Common myeloid progenitor, CD34-positive (primary cell): ENCODE results near the gene CYP4A22.
"Not testable (repeated sequence)": the region's sequence is repeated elsewhere in the genome, so short reads cannot be mapped to it uniquely, and the experiment has no call there.

Source experiments
- CTCF ChIA-PET: fragments of 350-600 bp; sonication (Branson Sonifier 250); formaldehyde crosslinking; loops from one replicate; lab custom pipeline; 2021; ENCODE audit warnings: antibody characterized with exemption; lab: Charles Lee
- POLR2A ChIA-PET: fragments of 350-600 bp; sonication (Branson Sonifier 250); formaldehyde crosslinking; loops from one replicate; lab custom pipeline; 2021; ENCODE audit warnings: antibody characterized with exemption; lab: Charles Lee
- DNase-seq, 3 donors: peaks; one replicate each; pipeline versions ENCODE4 v3.0.0 to v3.0.0-alpha.2; 2013
- H3K27ac ChIP-seq, 2 experiments: 1 replicate in 1 of 2; 2 replicates in 1 of 2; pipeline ENCODE4 v1.7.0; 2013; ENCODE audit warnings: inconsistent platforms in 2 of 2, low read length in 2 of 2, mild to moderate bottlenecking in 2 of 2, low read depth in 1 of 2, moderate library complexity in 1 of 2; ENCODE audit not compliant: severe bottlenecking in 2 of 2, insufficient read depth in 1 of 2, poor library complexity in 1 of 2
- H3K27me3 ChIP-seq, 5 experiments: replicated peaks in 2 of 5; 1 replicate in 3 of 5; 2 replicates in 2 of 5; pipeline versions ENCODE4 v1.6.1 to v1.7.0; 2013; ENCODE audit warnings: low read length in 4 of 5, mild to moderate bottlenecking in 2 of 5, moderate library complexity in 2 of 5, inconsistent platforms in 1 of 5; ENCODE audit not compliant: insufficient read depth in 5 of 5, control insufficient read depth in 4 of 5
- H3K36me3 ChIP-seq, 4 experiments: 1 replicate in 2 of 4; 2 replicates in 2 of 4; pipeline versions ENCODE4 v1.6.1 to v1.7.0; 2013; ENCODE audit warnings: low read length in 3 of 4, control low read depth in 1 of 4, mild to moderate bottlenecking in 1 of 4; ENCODE audit not compliant: control insufficient read depth in 4 of 4, insufficient read depth in 4 of 4
- H3K4me1 ChIP-seq, 4 experiments: 1 replicate in 3 of 4; 2 replicates in 1 of 4; pipeline versions ENCODE4 v1.6.1 to v1.7.1; 2013; ENCODE audit warnings: low read length in 3 of 4, mild to moderate bottlenecking in 3 of 4, control low read depth in 1 of 4, inconsistent platforms in 1 of 4, moderate library complexity in 1 of 4; ENCODE audit not compliant: control insufficient read depth in 4 of 4, insufficient read depth in 4 of 4; ENCODE audit errors: control extremely low read depth in 1 of 4
- H3K4me3 ChIP-seq, 7 experiments: 1 replicate in 4 of 7; 2 replicates in 3 of 7; pipeline versions ENCODE4 v1.5.1 to v1.7.0; 2013; ENCODE audit warnings: mild to moderate bottlenecking in 7 of 7, low read length in 6 of 7, moderate library complexity in 6 of 7, inconsistent platforms in 2 of 7, low read depth in 2 of 7, control low read depth in 1 of 7; ENCODE audit not compliant: insufficient read depth in 4 of 7, control insufficient read depth in 1 of 7; ENCODE audit errors: extremely low read depth in 1 of 7
- H3K9me3 ChIP-seq, 5 experiments: 1 replicate in 4 of 5; 2 replicates in 1 of 5; pipeline versions ENCODE4 v1.6.1 to v1.7.1; 2013; ENCODE audit warnings: low read length in 4 of 5, mild to moderate bottlenecking in 2 of 5, inconsistent platforms in 1 of 5, low read depth in 1 of 5, moderate library complexity in 1 of 5; ENCODE audit not compliant: control insufficient read depth in 4 of 5, insufficient read depth in 2 of 5; ENCODE audit errors: control extremely low read depth in 1 of 5
- WGBS: methylation state at CpG from one replicate; pipeline ENCODE4 v1.1.5; 2013; ENCODE audit not compliant: insufficient coverage; 5-methylcytosine and 5-hydroxymethylcytosine counted together

CYP4A22 gene

DNA sequence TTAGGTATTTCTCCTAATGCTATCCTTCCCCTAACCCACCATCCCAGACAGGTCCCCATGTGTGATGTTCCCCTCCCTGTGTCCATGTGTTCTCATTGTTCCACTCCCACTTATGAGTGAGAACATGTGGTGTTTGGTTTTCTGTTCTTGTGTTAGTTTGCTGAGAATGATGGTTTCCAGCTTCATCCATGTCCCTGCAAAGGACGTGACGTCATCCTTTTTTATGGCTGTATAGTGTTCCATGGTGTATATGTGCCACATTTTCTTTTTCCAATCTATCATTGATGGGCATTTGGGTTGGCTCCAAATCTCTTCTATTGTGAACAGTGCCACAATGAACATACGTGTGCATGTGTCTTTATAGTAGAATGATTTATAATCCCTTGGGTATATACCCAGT lies 4.6 kb upstream of the CYP4A22 start:
- H3K27ac ChIP-seq, H3K9me3 ChIP-seq, H3K4me1 ChIP-seq, H3K36me3 ChIP-seq, DNase-seq, POLR2A ChIA-PET, H3K27me3 ChIP-seq, H3K4me3 ChIP-seq, CTCF ChIA-PET: not testable (repeated sequence)
- WGBS: no CpG with 5 or more reads among the region's 3 CpGs

GRCh38 chr1:47137925-47138615 lies 829 bp downstream of the CYP4A22 start:
- H3K27ac ChIP-seq: no peak overlapping the region
- H3K9me3 ChIP-seq: no peaks in the 10 kb centered on the region
- H3K4me1 ChIP-seq: no peaks in the 10 kb centered on the region
- ChIA-PET POLR2A (no interaction called here), CTCF (no interaction called here)
- H3K27me3 ChIP-seq: no peaks in the 10 kb centered on the region
- 96% methylated on average over 5 of the region's 5 CpGs for WGBS
- no peaks in the 10 kb centered on the region for H3K36me3 ChIP-seq
- DNase-seq: no peak
- no peak overlapping the region for H3K4me3 ChIP-seq

DNA sequence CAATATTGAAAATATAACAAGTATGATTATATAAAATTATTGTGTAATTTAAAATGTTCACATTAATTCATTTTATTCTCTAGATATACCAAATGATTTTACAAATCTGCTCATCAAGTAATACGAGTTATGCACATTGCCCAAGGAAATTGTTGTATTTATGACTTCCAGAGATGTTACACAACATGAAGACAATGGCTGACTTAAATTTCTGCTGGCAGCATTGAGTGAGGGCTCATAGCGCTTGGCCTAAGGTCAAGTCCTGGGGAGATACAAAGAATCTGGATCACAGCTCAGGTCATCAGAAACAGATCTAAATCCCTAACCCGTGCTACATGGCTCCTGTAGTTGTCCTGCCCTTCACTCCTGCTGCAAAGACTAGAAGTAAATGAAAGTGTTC lies 3.1 kb downstream of the CYP4A22 start:
- DNase-seq, POLR2A ChIA-PET, H3K4me3 ChIP-seq, CTCF ChIA-PET, H3K27me3 ChIP-seq, H3K4me1 ChIP-seq, H3K27ac ChIP-seq, H3K9me3 ChIP-seq, H3K36me3 ChIP-seq: not testable (repeated sequence)
- WGBS: 90% methylated on average over 3 of the region's 3 CpGs

DNA sequence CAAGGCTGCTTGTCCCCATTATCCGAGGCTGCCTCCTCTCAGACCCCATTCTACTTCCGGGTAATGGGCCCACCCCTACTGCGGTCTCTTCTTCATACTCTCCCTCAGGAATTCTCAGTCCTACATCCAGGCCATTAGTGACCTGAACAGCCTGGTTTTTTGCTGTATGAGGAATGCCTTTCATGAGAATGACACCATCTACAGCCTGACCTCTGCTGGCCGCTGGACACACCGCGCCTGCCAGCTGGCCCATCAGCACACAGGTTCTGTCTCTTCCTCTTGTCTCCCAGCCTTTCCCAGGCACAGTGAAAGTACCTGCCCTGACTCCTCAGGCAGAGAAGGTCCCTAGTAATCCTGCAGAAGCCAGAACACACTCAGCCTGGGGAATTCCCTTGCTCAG lies 6.4 kb downstream of the CYP4A22 start:
- DNase-seq, H3K4me1 ChIP-seq, POLR2A ChIA-PET, H3K4me3 ChIP-seq, H3K9me3 ChIP-seq, H3K27ac ChIP-seq, H3K36me3 ChIP-seq, CTCF ChIA-PET, H3K27me3 ChIP-seq: not testable (repeated sequence)
- WGBS: 86% methylated on average over 2 of the region's 6 CpGs

GRCh38 chr1:47146495-47146894 lies 9.3 kb downstream of the CYP4A22 start:
- H3K36me3 ChIP-seq, H3K4me3 ChIP-seq, H3K4me1 ChIP-seq, H3K27ac ChIP-seq, H3K9me3 ChIP-seq, CTCF ChIA-PET, POLR2A ChIA-PET, DNase-seq, H3K27me3 ChIP-seq: not testable (repeated sequence)
- WGBS: no CpG with 5 or more reads among the region's 1 CpG

DNA sequence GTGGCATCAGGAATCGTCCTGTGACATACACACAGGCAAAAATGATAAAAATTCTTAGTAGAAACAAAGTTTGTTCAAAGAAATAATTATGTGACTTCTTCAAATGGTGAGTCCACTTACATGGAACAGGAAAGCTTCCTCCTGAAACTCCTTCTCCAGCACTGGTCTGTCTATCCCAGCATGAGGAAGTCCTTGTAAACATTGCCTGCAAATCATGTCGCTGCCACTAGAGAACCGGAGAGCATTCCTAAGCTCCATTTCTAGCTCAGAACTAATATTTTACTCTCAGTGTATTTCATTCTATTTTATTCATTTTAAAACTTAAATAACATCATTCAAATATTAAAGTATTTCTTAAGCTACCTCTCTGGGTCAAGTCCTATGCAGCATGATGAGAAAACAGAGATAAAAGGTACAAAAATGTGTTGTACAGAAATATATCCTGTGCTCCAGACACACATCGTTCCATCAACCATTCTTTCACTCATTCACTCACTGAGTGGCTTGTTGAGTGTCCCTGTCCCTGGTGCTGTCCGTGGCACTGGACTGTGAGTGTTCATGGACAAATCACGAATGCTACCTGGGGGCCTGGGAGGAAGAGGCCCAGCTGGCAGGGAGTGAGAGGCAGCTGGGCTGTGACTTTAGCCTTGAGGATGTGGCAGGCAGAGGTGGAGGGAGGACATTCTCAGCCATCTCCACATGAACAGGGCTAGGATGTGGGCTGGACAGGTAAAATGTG lies 10.0 kb downstream of the CYP4A22 start:
- no peak for DNase-seq
- no peak overlapping the region for H3K4me3 ChIP-seq
- WGBS: 100% methylated on average over 2 of the region's 6 CpGs

GRCh38 chr1:47149162-47149561 lies 11.9 kb downstream of the CYP4A22 start:
- H3K4me1 ChIP-seq, DNase-seq, H3K27ac ChIP-seq, H3K9me3 ChIP-seq, POLR2A ChIA-PET, H3K27me3 ChIP-seq, H3K4me3 ChIP-seq, H3K36me3 ChIP-seq, CTCF ChIA-PET: not testable (repeated sequence)
- WGBS: 81% methylated on average over 5 of the region's 9 CpGs

More for the DNA sequence above, 10.0 kb downstream of the CYP4A22 start:
- Histone ChIP-seq H3K9me3 (no peaks in the 10 kb centered on the region), H3K27ac (no peak overlapping the region), H3K27me3 (no peaks in the 10 kb centered on the region), H3K4me1 (no peaks in the 10 kb centered on the region), H3K36me3 (no peaks in the 10 kb centered on the region)
- ChIA-PET CTCF (no interaction called here), POLR2A (no interaction called here)
